Activated CD4-positive, alpha-beta T cell treated with anti-CD3 and anti-CD28 coated beads, Interleukin-10, Interleukin-2, amounts not matched to agents 100 ng/mL and 50 ng/mL, durations not matched to agents 16 hours and 8 hours (primary cell): ENCODE data around the gene TUBB4B.
A peak's percentile ranks its signal among the peaks of the same experiment; 100 is the strongest.

Experiments used
- DNase-seq: peaks from one replicate; pipeline ENCODE4 v3.0.0-alpha.2; 2020

The TUBB4B gene

DNA sequence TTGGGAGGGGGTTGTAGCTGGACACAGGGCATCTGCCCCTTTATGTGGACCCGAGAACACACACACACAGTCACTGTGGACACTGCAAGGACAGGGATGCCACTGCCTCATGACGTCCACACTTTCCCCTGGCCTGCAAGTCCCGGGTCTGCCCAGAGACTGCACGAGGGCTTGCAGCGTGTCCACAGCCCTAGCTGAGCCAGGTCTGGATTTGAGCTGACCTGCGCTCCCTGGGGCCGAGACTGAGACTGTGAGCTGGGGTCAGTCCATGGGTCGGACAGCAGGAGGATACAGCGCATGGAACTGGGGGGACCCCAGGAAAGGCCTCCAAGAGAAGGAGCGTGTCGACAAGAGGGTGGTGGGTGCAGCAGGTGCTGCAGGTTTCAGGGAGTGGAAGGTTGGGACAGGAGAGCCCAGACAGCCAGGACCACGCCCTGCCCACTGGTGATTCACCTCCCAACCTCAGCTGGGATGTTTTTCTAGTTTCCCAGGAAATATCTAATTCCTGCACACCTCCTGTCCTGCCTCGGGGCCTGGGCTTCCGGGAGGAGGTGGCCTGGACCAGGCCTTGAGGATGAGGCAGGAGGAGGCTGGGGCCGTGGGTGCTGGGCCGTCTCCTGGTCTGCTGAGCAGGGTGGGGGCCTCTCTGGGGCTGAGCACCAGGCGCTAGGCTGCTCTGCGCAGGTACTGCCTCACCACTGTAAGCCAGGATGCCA is 14.6 kb upstream of the TUBB4B start:
- no peak for DNase-seq

- peak; percentile 87 for DNase-seq
These were observed 13.8 kb upstream of the TUBB4B start, which contains the start of gene RNF224 for GRCh38 chr9:137227054-137227852. RNF224 (plus strand) TSS chr9:137227502; CDS start chr9:137228336, 834 bp downstream.

DNA sequence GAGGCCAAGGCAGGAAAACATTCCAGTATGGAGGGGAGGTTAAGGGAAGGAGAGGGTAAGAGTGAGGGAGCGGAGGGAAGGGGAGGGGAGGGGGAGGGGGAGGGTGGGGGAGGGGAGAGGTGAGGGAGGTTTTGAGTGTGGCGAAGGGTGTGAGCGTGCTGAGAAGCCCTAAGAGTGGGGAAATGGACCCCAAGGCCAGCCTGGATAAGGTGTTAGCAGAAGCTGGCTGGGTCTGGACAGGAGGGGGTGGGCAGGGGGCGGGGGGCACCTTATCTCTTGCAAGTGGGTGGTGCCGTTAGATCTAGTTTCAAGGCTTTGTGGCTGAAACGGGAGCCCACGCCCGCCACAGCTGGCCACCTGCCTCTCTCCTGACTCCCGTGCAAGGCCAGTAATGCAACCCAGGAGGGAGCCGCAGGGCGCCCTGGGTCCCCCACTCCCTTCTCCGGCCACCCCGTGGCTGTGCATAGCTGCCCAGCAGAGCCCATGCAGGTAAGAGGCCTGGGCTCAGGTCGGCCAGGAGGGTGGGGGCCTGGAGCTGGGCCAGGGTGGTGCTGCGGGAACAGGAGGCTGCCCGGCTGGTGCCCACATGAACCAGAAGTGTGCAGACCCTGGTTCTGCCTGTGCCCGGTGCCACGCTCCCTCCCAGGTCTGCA is 13.1 kb upstream of the TUBB4B start:
- no peak for DNase-seq

DNA sequence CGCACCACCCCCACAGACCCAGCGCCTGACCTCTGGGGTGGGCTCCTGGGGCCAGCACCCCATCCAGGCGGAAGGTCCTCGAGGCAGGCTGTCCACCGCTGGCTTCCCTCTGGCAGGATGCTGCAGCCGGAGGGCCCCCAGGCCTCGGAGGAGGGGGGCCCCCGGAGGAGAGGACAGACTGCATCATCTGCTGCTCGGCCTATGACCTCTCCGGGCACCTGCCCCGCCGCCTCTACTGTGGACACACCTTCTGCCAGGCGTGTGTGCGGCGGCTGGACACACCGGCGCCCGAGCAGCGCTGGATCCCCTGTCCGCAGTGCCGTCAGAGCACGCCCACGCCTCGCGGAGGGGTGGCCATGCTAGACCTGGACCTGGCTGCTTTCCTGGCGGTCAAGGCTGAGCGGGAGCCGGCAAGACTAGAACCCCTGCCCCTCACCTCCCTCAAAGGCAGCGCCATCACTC is 12.6 kb upstream of the TUBB4B start:
- no peak for DNase-seq

DNA sequence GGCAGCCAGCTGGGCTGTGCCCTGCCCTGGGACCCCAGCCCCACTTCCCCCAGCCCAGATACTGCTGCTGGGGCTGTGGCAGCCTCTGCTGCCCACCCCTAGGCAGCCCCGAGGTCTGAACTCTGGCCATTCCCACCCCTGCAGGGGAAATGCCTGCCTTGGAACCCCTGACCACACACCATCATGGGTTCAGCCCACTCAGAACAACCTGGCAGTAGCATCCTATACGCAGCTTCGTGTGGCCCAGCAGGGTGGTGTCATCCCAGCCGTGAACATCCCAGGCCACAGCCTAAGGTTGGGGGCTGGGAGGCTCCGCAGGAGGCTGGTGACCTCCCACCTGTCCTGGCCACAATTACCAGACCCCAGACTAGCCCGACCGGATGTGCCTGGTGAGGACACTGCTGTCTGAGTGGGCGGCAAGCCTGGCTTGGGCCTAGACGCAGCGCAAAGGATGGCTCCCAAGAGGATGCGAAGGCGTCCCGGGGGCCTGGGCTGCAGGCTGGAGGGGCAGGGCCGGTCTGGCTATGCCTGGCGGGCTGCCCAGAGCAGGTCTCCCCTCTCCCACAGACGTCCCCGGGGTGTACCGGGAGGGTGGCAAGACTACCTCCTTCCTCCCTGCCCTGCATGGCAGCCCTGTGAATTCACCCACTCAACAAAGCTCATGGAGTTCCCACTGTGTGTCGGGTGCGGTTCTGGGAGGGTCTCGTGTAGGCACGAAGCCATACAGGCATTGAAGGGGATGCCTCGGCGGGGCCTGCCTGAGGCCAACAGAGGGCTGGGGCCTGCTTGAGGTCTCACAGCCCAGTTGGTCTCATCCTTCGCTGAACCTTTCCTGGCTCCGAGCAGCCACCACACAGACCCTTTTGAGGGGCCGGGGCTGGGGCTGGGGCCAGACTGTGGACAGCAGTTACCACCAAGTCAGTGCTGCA is 11.9 kb upstream of the TUBB4B start:
- no peak for DNase-seq

DNA sequence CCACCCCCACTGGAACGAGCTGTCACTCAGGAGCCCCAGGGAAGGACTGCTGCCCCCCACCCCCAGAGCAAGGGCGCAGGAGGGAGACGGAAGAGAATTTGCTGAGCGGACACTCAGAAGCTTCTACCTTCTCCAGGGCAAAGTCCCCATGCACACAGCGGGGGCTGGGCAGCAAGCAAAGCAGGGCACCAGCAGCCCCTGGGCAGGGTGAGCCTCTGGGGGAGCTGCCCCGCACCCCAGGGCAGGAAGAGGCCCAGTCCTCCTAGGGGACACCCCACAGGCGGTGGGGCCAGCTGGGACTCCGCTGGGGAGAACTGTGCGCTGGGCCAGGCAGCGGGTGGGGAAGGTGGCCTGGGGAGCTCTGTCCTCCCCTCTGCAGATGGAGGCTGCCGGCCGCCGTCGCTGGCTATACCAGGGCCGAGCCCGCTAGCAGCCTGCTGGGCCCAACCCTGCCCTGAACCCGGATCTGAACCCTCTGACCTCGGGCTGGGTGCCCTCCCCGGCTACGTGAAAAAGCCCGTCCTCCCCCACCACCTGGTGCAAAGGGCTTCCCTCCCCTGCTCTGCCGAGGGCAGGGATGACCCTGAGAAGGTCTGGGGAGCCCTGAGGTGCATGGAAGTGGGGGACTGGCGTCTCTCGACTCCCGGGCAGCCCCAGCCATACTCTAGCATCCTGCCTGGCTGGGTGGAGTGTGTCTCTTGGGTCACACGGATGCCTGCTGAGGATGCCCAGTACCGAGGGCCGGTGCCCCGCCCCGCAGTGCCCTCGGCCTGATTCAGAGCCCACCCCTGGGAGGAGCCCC is 11.0 kb upstream of the TUBB4B start:
- no peak for DNase-seq

DNA sequence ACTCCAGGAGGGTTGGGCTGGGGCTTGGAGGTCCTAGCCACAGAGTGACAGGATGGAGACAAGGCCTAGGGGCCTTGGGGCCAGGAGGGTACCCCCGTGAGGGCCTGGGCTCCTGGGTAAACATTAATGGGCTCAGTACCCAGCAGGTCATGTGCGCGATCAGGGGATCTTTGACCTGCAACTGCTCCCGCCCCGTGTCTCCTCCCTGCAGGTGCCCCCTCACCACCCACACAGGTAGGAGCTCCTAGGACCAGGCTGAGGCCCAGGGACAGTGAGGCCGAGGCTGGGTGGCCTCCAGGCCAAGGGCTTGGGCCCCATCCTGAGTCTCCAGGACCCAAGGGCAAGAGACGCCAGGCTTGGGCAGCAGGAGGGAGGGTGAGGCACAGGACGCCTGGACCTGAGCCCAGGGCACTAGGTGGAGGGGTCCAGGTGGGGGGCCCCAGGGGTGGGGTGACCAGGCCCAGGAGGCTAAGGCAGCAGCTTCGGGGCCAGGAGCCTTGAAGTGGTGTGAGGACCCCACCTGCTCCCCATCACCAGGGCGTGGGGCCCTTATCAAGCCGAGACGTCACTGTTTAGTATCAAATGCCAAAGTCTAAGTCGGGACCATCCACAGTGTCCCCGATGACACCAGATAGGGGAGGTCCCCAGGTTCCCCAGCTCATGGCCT is 10.2 kb upstream of the TUBB4B start, which contains the start of gene SLC34A3:
Gene SLC34A3, plus strand, starts transcription at position 197 of the 667 bp plus-strand sequence. CDS start 802 bp downstream, outside the sequence.
- DNase-seq: no peak

GRCh38 chr9:137231372-137232039 is 9.6 kb upstream of the TUBB4B start:
- no peak for DNase-seq

- no peak for DNase-seq
These were observed 9.0 kb upstream of the TUBB4B start for GRCh38 chr9:137232101-137232500.

DNA sequence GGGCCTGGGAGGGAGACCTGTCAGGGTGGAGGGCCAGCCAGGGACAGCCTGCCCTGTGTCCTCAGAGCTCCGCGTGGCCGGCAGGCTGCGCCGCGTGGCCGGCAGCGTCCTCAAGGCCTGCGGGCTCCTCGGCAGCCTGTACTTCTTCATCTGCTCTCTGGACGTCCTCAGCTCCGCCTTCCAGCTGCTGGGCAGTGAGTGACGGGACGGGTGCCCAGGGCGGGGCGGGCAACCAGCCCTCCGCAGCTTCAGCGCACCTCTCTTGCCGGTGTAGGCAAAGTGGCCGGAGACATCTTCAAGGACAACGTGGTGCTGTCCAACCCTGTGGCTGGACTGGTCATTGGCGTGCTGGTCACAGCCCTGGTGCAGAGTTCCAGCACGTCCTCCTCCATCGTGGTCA is 8.6 kb upstream of the TUBB4B start:
- DNase-seq: no peak

DNA sequence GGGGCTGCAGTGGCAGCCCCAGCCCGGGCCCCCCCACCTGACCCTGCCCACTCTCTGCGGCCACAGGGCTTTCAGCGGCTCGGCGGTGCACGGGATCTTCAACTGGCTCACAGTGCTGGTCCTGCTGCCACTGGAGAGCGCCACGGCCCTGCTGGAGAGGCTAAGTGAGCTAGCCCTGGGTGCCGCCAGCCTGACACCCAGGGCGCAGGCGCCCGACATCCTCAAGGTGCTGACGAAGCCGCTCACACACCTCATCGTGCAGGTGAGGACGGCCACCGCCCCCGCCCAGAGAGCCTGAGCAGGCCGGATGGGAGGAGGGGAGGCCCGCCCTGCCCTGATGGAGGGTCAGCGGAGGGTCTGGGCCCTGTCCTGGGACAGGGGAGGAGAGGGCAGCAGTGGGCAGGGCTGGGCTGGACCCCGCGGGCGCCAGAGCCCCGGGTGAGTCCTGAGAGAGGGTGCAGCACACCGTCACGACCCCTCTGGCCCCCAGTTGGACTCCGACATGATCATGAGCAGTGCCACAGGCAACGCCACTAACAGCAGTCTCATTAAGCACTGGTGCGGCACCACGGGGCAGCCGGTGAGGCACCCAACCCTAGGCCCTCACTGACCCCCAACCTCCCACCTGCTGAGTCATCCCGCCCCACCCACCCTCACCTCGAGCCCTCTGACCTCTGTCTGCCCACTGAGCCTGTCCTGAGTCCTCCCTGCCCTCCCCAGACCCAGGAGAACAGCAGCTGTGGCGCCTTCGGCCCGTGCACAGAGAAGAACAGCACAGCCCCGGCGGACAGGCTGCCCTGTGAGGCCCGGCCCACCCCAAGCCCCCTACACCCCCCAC is 7.7 kb upstream of the TUBB4B start:
- DNase-seq: no peak

- no peak for DNase-seq
These were observed 6.9 kb upstream of the TUBB4B start for GRCh38 chr9:137234055-137234697.

DNA sequence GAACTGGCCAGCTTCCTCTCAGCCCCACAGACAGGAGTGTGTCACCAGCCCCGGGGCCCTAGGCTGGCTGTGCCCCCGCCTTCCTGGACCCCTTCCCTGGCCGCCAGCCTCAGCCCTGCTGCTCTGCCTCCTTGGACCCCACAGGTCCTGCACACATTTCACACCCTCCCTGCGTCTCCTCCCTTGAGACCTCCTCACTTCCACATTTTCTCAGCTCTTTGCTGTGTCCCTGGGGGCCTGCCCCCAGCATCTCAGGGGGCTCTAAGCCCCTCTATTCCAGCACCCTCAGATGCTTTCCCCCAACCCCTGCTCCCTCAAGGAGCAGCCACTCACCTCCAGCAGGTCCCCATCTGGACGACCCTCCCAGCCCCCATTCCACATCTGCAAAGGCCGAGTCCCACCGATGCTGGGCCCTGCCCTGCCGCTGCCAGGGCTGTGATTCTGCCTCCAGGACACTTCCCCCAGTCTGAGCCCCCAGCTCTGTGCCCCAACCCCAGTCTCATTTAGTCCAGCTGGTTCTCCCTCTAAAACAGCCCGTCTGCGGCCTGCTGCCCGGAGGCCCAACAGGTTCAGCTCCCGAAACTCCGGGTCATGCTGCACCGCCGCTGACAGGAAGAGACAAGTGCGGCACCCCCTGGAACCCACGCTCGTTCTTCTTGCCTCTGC is 6.2 kb upstream of the TUBB4B start:
- no peak for DNase-seq

GRCh38 chr9:137235424-137236237 is 5.5 kb upstream of the TUBB4B start:
- no peak for DNase-seq

- peak; percentile 93 for DNase-seq
These were observed 4.7 kb upstream of the TUBB4B start for GRCh38 chr9:137236238-137236935.

GRCh38 chr9:137236936-137237421 is 4.1 kb upstream of the TUBB4B start:
- no peak for DNase-seq
